ENCODE data around the gene LRRC18. TPM values are rescaled to one million over a fixed set of nuclear protein-coding genes. Genes with fewer than 3 reads are reported as not detected.
A peak's percentile ranks its signal among the peaks of the same experiment; 100 is the strongest.

The LRRC18 gene
- total RNA-seq, 4 donors from 2014 or later, result 1.7 TPM; not detected in 3

- Histone ChIP-seq H3K9me3 (no peaks in the 10 kb centered on the region), H3K4me3 (no peak overlapping the region), H3K4me1 (no peaks in the 10 kb centered on the region), H3K27ac (peak overlapping the region in 1 of 4 donors; percentile 16), H3K36me3 (no peaks in the 10 kb centered on the region), H3K27me3 (no peaks in the 10 kb centered on the region)
- DNase-seq, result no peak
- TF ChIP-seq CTCF (IDR thresholded peaks at IDR 0.05) (no peak), POLR2A (IDR thresholded peaks at IDR 0.05) (no peak)
Measured at GRCh38 chr10:48900371-48900801, 39.3 kb downstream of the LRRC18 start.

GRCh38 chr10:48899781-48900180 is 39.9 kb downstream of the LRRC18 start:
- Histone ChIP-seq H3K36me3 (no peaks in the 10 kb centered on the region), H3K4me1 (no peaks in the 10 kb centered on the region), H3K4me3 (no peak overlapping the region), H3K9me3 (no peaks in the 10 kb centered on the region), H3K27ac (peak overlapping the region in 1 of 4 donors; percentile 16), H3K27me3 (no peaks in the 10 kb centered on the region)
- TF ChIP-seq POLR2A (IDR thresholded peaks at IDR 0.05) (no peak), CTCF (IDR thresholded peaks at IDR 0.05) (no peak)
- DNase-seq, result no peak

GRCh38 chr10:48898426-48898825 is 41.2 kb downstream of the LRRC18 start:
- H3K4me1 ChIP-seq, result no peaks in the 10 kb centered on the region
- H3K4me3 ChIP-seq, result no peak overlapping the region
- H3K36me3 ChIP-seq, result no peaks in the 10 kb centered on the region
- no peaks in the 10 kb centered on the region for H3K9me3 ChIP-seq
- TF ChIP-seq CTCF (IDR thresholded peaks at IDR 0.05) (no peak), POLR2A (IDR thresholded peaks at IDR 0.05) (no peak)
- no peaks in the 10 kb centered on the region for H3K27me3 ChIP-seq
- H3K27ac ChIP-seq, result no peak overlapping the region
- no peak for DNase-seq

DNA sequence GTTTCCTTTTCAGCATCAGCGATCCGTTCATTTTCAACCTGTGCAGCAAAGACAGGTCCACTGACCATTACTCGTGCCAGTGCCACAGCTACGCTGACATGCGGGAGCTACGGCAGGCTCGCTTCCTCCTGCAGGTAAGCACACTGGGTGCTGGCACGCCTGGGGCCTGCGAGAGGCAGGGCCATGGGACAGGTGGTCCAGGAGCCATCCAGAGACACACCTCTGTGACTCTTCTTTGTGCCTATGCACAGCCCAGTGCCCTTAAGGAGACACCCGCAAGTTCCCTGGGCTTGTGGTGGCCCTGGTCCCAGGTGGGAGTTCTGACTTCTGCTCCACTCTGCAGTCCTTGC is 42.2 kb downstream of the LRRC18 start:
- no peaks in the 10 kb centered on the region for H3K27me3 ChIP-seq
- no peaks in the 10 kb centered on the region for H3K9me3 ChIP-seq
- H3K36me3 ChIP-seq, result no peaks in the 10 kb centered on the region
- no peaks in the 10 kb centered on the region for H3K4me1 ChIP-seq
- no peak for DNase-seq
- H3K4me3 ChIP-seq, result no peak overlapping the region
- no peak overlapping the region for H3K27ac ChIP-seq
- no peak for TF ChIP-seq CTCF (IDR thresholded peaks at IDR 0.05)
- TF ChIP-seq POLR2A (IDR thresholded peaks at IDR 0.05), result no peak

- no peak for DNase-seq
- Histone ChIP-seq H3K9me3 (no peaks in the 10 kb centered on the region), H3K27me3 (no peaks in the 10 kb centered on the region), H3K4me3 (no peak overlapping the region), H3K4me1 (no peaks in the 10 kb centered on the region), H3K27ac (peak overlapping the region in 2 of 4 donors; percentile 12 to 34), H3K36me3 (no peaks in the 10 kb centered on the region)
- TF ChIP-seq CTCF (IDR thresholded peaks at IDR 0.05) (no peak), POLR2A (IDR thresholded peaks at IDR 0.05) (no peak)
Measured at GRCh38 chr10:48896756-48897440, 42.7 kb downstream of the LRRC18 start.

Data from Peyer's patch (tissue), 4 donors.